MG63 (cell line): Measurements from ENCODE around the gene SOS2. TPM values are rescaled to one million over a fixed set of nuclear protein-coding genes. Genes with fewer than 3 reads are reported as not detected.
"Not testable (repeated sequence)": the region's sequence is repeated elsewhere in the genome, so short reads cannot be mapped to it uniquely, and the experiment has no call there.

Source experiments
- DNase-seq: peaks from one replicate; pipeline ENCODE4 v3.0.0-alpha.2; 2020
- H3K27me3 ChIP-seq: fragments of 250-450 bp; sonication (Bioruptor Pico); 2 replicates; pipeline ENCODE4 v1.5.1; 2020; ENCODE audit warnings: mild to moderate bottlenecking, moderate library complexity
- H3K36me3 ChIP-seq: fragments of 250-450 bp; sonication (Bioruptor Pico); 2 replicates; pipeline ENCODE4 v1.5.1; 2020; ENCODE audit warnings: mild to moderate bottlenecking, moderate library complexity
- H3K4me3 ChIP-seq: fragments of 250-450 bp; sonication (Bioruptor Pico); 2 replicates; pipeline ENCODE4 v1.5.1; 2020; ENCODE audit warnings: mild to moderate bottlenecking, moderate library complexity
- H3K9me3 ChIP-seq: fragments of 250-450 bp; sonication (Bioruptor Pico); 2 replicates; pipeline ENCODE4 v1.5.1; 2020; ENCODE audit warnings: mild to moderate bottlenecking, moderate library complexity
- total RNA-seq: library from RNA; depleted of rRNA; stranded (reverse); fragments of >200 nt; shearing (Covaris generic); gene quantifications from 2 replicates; pipeline ENCODE4 v1.2.3, GENCODE V29; 2014; ENCODE audit warnings: low replicate concordance

The SOS2 gene
- total RNA-seq, 1 experiment from 2014 or later, result 3.4 TPM

GRCh38 chr14:50171895-50172294 is 59.5 kb downstream of the SOS2 start:
- Histone ChIP-seq H3K36me3 (no peaks in the 10 kb centered on the region), H3K9me3 (no peaks in the 10 kb centered on the region), H3K27me3 (no peaks in the 10 kb centered on the region), H3K4me3 (no peak overlapping the region)
- no peak for DNase-seq

GRCh38 chr14:50167381-50167780 is 64.0 kb downstream of the SOS2 start:
- not testable (repeated sequence) for H3K27me3 ChIP-seq, H3K9me3 ChIP-seq, H3K4me3 ChIP-seq, H3K36me3 ChIP-seq, DNase-seq

GRCh38 chr14:50156111-50156510 is 75.3 kb downstream of the SOS2 start:
- no peak overlapping the region for H3K4me3 ChIP-seq
- H3K27me3 ChIP-seq, result no peaks in the 10 kb centered on the region
- H3K36me3 ChIP-seq, result no peaks in the 10 kb centered on the region
- no peaks in the 10 kb centered on the region for H3K9me3 ChIP-seq
- DNase-seq, result no peak

GRCh38 chr14:50148799-50149198 is 82.6 kb downstream of the SOS2 start:
- Histone ChIP-seq H3K9me3 (no peaks in the 10 kb centered on the region), H3K4me3 (no peak overlapping the region), H3K36me3 (no peaks in the 10 kb centered on the region), H3K27me3 (no peaks in the 10 kb centered on the region)
- no peak for DNase-seq

- H3K9me3 ChIP-seq, result no peaks in the 10 kb centered on the region
- no peak for DNase-seq
- H3K27me3 ChIP-seq, result no peaks in the 10 kb centered on the region
- H3K36me3 ChIP-seq, result no peaks in the 10 kb centered on the region; the same call in 1 of the 2 replicates
- H3K4me3 ChIP-seq, result no peak overlapping the region
Measured at GRCh38 chr14:50139192-50139591, 92.2 kb downstream of the SOS2 start.

GRCh38 chr14:50127802-50128201 is 103.6 kb downstream of the SOS2 start:
- Histone ChIP-seq H3K9me3 (no peaks in the 10 kb centered on the region), H3K4me3 (no peak overlapping the region), H3K27me3 (no peaks in the 10 kb centered on the region), H3K36me3 (no peaks in the 10 kb centered on the region; the same call in 1 of the 2 replicates)
- DNase-seq, result no peak

- Histone ChIP-seq H3K36me3 (no peaks in the 10 kb centered on the region), H3K27me3 (no peaks in the 10 kb centered on the region), H3K9me3 (no peaks in the 10 kb centered on the region), H3K4me3 (no peak overlapping the region)
- no peak for DNase-seq
Measured at GRCh38 chr14:50123062-50123461, 108.3 kb downstream of the SOS2 start.

GRCh38 chr14:50122291-50122690 is 109.1 kb downstream of the SOS2 start:
- no peaks in the 10 kb centered on the region for H3K9me3 ChIP-seq
- no peak for DNase-seq
- no peak overlapping the region for H3K4me3 ChIP-seq
- H3K36me3 ChIP-seq, result peaks cover 2% of the 10 kb centered on the region; the same call in 1 of the 2 replicates
- no peaks in the 10 kb centered on the region for H3K27me3 ChIP-seq

- peaks cover 2% of the 10 kb centered on the region; the same call in 1 of the 2 replicates for H3K36me3 ChIP-seq
- H3K9me3 ChIP-seq, result no peaks in the 10 kb centered on the region
- no peaks in the 10 kb centered on the region for H3K27me3 ChIP-seq
- DNase-seq, result no peak
- no peak overlapping the region for H3K4me3 ChIP-seq
Measured at GRCh38 chr14:50121486-50121885, 109.9 kb downstream of the SOS2 start.

GRCh38 chr14:50117456-50117855 is 113.9 kb downstream of the SOS2 start:
- Histone ChIP-seq H3K36me3 (peaks cover 21% of the 10 kb centered on the region), H3K4me3 (no peak overlapping the region), H3K27me3 (no peaks in the 10 kb centered on the region), H3K9me3 (no peaks in the 10 kb centered on the region)
- no peak for DNase-seq

- Histone ChIP-seq H3K4me3 (peak overlapping the region; percentile 64), H3K27me3 (no peaks in the 10 kb centered on the region), H3K36me3 (peaks cover 21% of the 10 kb centered on the region), H3K9me3 (no peaks in the 10 kb centered on the region)
- DNase-seq, result no peak
Measured at GRCh38 chr14:50116966-50117365, 114.4 kb downstream of the SOS2 start.

GRCh38 chr14:50116181-50116956 is 115.0 kb downstream of the SOS2 start, which contains the start of gene VCPKMT:
Gene VCPKMT (minus strand): TSS chr14:50116572. CDS start chr14:50116552, 20 bp downstream.
- no peaks in the 10 kb centered on the region for H3K27me3 ChIP-seq
- peak; percentile 87 for DNase-seq
- H3K4me3 ChIP-seq, result peak within 1 kb of the TSS; percentile 64
- H3K36me3 ChIP-seq, result peaks cover 27% of the 10 kb centered on the region
- H3K9me3 ChIP-seq, result no peaks in the 10 kb centered on the region

GRCh38 chr14:50113381-50114035 is 117.9 kb downstream of the SOS2 start:
- H3K9me3 ChIP-seq, result no peaks in the 10 kb centered on the region
- no peaks in the 10 kb centered on the region for H3K27me3 ChIP-seq
- DNase-seq, result no peak
- H3K36me3 ChIP-seq, result peaks cover 43% of the 10 kb centered on the region
- H3K4me3 ChIP-seq, result no peak overlapping the region

GRCh38 chr14:50110323-50111037 is 120.9 kb downstream of the SOS2 start:
- Histone ChIP-seq H3K4me3 (no peak overlapping the region), H3K27me3 (no peaks in the 10 kb centered on the region), H3K36me3 (peaks cover 43% of the 10 kb centered on the region), H3K9me3 (no peaks in the 10 kb centered on the region)
- DNase-seq, result no peak

- DNase-seq, result peak; percentile 2
Measured at GRCh38 chr14:50109342-50109741, 122.0 kb downstream of the SOS2 start.

GRCh38 chr14:50107850-50108249 is 123.5 kb downstream of the SOS2 start:
- H3K36me3 ChIP-seq, result peaks cover 26% of the 10 kb centered on the region
- H3K27me3 ChIP-seq, result no peaks in the 10 kb centered on the region
- H3K9me3 ChIP-seq, result no peaks in the 10 kb centered on the region
- no peak overlapping the region for H3K4me3 ChIP-seq
- no peak for DNase-seq

More at GRCh38 chr14:50109342-50109741, 122.0 kb downstream of the SOS2 start:
- no peak overlapping the region for H3K4me3 ChIP-seq
- no peaks in the 10 kb centered on the region for H3K27me3 ChIP-seq
- no peaks in the 10 kb centered on the region for H3K9me3 ChIP-seq
- H3K36me3 ChIP-seq, result peaks cover 36% of the 10 kb centered on the region

GRCh38 chr14:50106178-50106577 is 125.2 kb downstream of the SOS2 start:
- DNase-seq, result no peak
- H3K27me3 ChIP-seq, result no peaks in the 10 kb centered on the region
- H3K9me3 ChIP-seq, result no peaks in the 10 kb centered on the region
- H3K36me3 ChIP-seq, result peaks cover 17% of the 10 kb centered on the region
- H3K4me3 ChIP-seq, result no peak overlapping the region
